GM21619 (cell line): Measurements from ENCODE around the gene SLC44A5.

ENCODE experiments used
- ATAC-seq: cut with Tn5 transposase; IDR thresholded peaks from one replicate; pipeline ENCODE4 v1.9.1; 2021; ENCODE audit not compliant: unreplicated experiment

SLC44A5 gene

DNA sequence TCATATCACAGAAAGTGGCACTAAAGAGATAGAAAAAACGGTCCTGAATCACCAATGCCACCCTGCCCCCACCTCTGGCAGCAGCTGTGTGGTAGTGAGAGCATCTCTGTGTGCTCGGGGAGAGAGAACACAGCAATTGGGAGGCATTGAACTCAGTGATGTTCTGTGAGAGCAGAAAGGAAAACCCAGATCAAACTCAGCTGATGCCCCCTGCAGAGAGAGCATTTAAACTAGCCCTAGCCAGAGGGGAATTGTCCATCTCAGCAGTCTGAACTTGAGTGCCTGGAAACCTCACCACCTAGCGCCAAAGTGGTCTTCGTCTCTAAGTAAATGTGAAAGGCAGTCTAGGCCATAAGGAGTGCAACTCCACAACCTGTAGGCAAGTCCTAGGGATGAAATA lies 21.3 kb downstream of the SLC44A5 start:
- ATAC-seq: no peak

DNA sequence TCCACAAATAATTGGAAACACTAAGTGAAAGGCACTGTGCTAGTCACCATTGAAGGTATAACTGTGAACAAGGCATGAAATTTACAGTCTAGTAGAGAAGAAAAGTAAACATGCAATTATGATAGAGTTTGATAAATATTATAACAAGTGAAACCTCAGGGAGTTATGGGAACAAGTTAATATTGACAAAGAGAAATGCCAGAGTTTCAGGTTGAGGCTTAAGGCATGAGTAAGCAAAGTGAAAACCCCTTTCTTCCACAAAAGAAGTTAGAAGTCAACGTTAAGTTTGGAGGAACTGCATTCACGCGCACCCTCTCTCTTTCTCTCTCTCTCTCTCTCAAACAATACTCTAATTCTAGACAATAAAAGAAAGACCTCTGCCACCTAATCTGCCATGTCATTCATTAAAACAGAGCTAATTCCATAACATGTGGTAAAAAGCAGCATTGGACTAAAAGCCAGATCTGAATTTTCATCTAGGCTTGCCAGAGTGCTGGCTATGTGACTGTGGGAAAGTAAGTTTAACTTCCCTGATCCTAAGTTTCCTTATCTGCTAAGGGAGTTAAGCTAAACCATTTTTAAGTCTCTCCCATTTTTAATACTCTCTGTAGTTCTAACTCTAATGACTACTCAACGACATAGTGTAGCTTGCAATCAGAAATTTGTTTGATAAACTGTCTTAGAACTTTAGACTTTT lies 22.0 kb downstream of the SLC44A5 start:
- ATAC-seq: no peak

DNA sequence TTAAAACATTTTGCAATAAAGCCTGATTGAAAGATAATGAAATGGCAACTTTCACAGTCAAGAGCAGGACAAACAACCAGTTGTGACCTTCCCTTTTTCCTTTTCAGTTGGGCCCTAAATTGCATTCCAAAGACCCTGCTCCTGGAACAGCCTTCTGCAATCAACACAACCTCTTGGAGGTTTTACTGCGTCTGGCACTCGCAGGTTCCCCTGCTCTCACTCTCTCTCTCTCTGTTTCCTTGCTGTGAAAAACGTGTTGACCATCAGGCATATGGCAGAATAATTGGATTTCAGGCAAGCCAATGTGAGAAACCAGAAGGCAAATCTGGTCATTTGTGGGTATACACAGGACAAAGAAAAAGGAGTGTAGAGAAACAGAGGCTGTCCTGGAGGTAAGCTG lies 23.2 kb downstream of the SLC44A5 start:
- no peak for ATAC-seq

DNA sequence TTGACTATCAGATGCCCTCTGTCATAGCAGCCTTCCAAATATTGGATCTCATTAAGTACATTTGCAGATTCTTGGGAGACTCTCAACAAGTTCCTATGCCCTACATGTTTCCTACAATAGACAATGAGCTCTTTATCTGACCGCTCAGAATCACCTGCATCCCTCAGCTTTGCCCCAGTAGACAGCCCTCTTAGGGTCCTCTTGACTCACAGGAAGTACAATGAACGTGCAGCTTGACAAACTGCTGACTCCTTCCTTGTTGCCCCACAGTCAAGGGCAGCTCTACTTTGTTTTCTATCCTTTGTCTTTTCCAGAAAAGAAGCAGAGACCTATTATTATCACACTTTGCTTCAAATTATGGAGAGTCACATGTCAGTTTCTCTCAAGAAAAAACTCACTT lies 27.6 kb downstream of the SLC44A5 start:
- ATAC-seq: no peak

DNA sequence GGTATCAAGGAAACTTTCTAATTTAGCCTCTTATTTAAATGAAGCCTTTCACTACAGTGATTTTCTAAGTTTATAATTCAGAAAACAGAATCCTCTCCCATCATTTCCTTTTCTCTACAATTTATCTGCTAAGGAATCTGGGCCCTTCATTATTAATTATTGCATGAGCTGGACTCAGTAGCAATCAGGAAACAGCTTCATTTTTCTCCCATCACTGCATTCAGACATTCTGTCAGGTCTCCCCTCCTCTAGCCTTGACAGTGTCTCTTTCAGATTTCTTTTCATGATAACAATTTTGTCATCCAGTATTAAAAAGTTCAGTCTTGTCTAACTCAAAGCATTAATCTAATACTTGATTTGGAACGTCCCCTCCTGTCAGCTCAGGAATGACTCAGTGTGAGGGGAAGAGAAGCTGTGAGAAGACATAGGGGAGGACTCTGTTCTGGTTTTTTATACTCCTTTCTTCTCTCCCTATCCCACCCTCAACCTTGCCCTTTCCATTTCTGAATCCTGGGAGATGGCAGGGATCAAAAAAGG lies 28.1 kb downstream of the SLC44A5 start:
- ATAC-seq: no peak

DNA sequence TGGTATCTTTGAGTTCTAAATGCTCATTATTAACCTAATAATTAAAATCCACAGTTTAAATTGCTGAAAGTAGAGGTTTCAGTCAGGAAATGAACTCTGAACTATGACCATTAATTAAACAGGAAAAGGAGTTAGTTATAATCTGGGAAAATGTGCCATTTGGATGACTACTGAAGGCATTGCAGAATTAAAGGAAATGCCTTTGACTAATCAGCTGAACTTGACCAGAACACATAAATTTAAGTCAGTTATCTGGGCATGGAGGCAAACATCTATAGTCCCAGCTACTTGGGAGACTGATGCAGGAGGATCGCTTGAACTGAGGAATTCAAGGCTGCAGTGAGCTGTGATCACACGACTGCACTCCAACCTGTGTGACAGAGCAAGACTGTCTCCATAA lies 31.9 kb downstream of the SLC44A5 start:
- ATAC-seq: no peak

DNA sequence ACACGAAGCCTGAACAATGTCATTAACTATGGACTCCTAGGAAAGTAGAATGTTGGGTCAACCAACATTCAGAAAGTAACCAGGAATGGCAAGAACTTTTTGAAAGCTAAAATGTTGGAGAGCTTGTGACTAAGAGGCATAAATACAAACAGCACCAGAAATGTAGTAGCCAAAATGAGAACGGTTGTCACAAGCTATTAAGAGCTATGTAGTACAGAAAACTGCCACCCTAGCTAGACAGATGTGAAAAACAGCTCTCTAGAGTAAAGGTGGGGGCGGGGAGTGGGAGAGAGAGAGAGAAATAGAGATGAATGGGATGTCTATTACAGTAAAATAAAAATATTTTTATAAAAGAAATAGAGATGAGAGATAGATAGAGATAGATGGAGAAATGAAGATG lies 35.1 kb downstream of the SLC44A5 start:
- ATAC-seq: no peak

DNA sequence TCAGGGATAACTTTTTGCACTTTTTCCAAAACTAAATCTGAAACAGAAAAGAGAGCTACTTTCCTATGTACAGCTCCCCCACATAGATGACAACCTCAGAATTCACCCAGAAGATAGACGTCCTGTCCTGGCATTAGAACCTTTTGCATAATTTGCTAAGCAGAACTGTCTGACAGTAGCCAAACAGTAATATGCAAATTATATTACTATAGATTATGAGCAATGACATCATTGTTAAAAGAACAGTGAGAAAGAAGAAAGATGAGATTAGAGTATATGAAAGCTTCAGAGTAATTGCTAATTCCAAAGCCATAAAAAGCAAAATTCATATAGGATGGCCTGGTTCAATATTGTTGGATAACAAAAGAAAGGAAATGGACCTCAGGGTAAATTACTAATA lies 43.7 kb downstream of the SLC44A5 start:
- ATAC-seq: no peak

DNA sequence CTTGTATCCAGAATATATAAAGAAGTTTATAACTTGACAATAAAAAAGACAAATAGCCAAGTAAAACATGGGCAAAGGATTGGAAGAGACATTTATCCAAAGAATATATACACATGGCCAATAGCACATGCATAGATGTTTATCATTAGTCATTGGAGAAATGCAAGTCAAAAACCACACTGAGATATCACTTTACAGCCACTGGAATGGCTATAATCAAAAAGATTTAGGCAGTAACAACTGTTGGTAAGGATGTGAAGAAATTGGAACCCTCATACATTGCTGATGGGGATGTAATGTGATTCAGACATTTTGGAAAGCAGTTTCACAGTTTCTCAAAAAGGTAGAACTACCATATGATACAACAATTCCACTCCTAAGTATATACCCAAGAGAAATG lies 51.1 kb downstream of the SLC44A5 start:
- ATAC-seq: no peak

DNA sequence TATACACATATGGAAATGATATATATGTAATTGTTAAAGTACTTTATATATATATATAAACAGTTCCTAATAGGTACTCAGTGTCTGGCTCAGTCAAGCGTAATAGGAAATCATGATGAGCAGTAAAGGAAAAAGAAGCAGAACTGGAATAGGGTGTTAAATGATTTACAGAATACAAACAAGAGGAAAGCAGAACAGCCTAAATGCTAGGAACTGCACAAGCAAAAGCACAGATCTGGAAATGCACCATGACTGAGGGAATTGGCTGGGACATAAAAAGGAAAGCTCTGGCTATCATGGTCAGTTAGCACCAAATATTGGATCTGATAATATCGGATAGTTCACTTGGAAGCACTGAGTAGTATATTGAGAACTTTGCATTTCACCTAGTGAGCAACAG lies 51.8 kb downstream of the SLC44A5 start:
- no peak for ATAC-seq

DNA sequence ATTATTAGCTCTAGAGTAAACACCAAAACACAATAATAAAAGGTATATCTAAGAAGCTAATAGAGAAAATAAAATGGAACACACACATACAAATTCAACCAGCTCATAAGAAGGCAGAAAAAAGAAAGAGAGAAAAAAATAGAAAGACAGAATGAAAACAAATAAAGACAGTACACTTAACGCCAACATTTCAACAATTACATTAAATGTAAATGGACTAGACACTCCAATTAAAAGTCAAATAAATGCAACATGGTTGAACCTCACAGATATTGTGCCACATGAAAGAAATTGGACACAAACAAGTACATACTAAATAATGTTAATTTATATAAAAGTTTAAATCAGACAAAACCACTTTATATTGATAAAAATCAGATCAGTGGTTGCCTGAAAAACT lies 56.0 kb downstream of the SLC44A5 start:
- no peak for ATAC-seq

DNA sequence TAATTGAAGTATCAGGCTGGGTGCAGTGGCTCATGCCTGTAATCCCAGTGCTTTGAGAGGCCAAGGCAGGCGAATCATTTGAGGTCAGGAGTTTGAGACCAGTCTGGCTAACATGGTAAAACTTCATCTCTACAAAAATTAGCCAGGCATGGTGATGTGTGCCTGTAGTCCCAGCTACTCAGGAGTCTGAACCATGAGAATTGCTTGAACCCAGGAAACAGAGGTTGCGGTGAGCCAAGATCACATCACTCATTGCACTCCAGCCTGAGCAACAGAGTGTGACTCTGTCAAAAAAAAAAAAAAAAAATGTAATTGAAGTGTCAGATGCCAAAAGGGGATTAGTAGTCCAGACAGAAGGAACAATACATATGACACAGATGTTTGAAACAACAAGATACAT lies 56.7 kb downstream of the SLC44A5 start:
- ATAC-seq: no peak

DNA sequence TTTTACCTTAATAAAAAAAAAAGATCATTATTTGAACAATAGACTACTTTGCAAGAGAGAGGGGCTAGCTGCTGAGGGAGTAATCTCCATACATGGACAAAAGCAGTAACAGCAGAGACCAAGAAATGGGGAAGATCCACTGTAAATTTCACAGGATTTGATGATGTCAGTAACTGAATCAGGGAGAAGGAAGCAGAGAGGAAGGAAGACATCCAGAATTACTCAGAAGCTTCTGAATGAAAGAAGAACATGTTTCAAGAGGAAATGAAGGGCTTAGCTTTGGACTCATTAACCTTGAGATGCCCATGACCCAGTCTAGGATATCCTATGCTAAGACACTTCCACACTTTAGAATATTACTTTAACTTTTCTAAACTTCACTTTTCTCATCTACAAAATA lies 60.4 kb downstream of the SLC44A5 start:
- no peak for ATAC-seq

DNA sequence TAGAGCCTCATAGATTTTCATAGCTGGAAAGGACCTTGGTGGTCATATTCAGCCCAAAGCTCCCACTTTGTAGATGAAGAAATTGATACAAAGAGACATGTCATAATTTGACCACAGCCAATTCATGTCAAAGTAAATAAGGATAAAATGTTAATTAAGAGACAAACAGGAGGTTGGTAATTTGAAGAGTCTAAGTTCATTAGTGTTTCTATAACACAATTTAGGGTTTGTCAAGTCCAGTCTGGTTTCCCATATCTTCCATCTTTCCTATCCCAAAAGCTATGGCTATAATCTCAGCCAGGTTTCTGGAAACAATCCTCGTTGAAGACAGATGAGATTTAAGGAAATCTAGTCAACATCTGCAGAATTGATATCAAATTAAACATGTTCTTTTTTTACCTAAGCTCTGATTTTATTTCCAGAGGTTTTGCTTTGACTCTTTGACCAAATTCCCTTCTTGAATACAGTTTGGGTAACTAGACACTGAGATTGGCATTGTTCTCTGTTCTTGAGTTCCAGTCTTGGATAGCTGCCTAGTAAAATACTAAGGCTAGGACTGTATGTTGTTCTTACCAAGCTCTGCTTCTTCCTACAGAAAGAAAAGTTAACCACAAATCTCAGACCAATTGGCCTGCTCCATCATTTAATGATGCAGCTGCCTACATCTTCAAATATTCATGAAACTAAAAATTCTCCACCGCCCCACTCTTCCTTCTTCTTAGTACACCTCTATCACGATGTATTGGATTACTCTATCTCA lies 62.0 kb downstream of the SLC44A5 start:
- no peak for ATAC-seq

DNA sequence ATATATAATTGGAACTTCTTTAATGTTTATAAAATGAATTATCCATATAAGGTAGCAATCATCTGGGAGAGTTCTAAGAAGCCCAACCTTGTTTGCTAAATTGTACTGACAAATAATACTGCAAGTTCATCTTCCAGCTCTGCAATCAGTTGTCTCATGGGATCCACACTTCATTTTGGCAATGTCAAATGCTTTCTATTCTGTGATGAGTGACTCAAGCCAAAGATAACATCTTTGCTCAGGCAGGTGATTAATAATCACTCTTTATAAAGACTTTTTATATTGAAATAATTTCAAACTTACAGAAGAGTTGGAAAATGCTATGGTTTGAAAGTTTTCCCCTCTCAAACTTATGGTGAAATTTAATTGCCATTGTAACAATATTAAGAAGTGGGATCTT lies 67.2 kb downstream of the SLC44A5 start:
- no peak for ATAC-seq

DNA sequence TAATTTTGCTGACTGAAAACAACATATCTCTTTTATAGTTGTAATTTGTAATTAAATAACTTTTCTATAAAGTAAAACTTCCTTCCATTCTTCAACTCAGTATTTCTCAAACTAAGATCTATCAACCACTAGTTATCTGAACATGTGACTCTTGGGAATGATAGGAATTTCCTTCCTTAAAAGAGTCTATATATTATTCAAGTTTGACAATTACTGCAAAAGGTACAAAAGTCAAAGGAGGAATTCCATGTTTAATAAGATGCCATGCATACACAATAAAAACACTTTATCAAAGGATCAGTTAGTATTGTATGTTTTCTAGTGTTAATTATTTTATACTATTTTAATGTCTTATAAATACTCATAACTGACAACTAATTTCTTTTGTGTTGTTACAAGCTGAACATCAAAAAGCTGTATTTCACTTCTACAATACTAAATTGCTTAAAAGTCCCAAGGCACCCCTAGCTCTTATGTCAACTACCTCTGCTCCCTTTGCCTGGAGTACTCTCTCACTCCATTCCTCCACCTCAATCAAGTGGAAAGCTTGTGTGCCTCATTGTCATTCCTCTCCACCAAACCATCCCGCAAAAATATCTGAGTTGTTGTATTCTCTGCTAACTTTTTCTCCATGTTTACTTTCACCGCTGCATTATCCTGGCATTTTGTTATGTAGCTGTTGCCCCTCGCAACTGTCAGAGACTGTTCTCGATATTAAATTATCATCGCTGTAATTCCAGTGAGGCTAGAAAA lies 67.9 kb downstream of the SLC44A5 start:
- no peak for ATAC-seq

DNA sequence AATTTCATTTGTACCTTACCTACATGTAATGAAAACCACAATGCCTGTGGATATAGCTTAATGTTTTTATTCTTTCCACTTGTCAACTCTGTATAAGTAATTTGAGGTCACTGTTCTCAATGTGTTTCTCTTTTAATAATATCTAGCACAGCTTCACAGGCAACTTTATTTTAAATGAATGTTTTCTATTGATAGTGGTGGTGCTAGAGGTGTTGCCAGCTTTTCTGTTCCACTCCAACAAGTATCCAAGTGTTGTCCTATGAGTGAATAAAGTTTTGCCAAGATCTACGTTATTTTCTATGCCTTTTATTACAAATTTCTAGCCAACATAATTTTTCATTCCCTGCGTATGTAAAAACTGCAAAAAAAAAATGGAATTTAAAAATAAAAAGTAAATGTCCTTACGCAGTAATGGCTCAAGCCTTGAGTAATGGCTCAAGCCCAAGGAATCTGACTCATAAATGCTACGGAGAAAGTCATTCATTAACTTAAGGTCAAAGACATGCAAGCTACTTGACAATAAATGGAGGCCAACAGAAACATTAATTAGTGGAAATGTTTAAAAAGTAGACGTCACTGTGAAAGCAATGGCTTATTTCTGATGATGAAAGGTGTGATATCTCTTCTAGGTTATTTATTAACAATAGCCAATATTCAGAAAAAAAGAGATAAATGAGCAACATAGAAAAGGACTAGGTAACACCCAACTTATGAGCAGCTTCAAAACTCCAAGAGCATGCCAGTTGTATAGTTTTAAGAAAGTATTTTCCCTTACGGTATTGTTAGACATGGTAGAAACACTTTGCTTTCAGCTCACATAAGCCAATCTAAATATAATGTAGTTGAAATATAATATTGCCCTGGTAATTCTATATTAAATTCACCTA lies 71.4 kb downstream of the SLC44A5 start:
- no peak for ATAC-seq

DNA sequence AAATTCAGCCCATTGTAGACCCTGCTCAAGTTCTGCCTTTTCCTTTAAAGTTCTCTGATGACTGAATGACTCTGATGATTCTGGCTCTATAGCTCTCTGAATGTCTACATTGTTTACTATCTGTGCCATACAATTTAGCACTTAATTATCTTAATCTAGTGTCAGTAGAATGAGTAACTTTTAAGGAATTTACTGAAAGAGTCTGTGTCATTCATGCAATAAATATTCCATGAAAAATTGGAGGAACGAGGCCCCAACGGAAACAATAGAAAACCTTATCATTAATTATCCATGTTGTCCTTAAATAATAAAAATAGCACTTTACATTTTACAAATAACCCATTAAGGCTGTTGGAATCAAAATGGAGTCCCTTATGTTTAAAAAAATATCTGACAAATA lies 77.8 kb downstream of the SLC44A5 start:
- ATAC-seq: no peak

DNA sequence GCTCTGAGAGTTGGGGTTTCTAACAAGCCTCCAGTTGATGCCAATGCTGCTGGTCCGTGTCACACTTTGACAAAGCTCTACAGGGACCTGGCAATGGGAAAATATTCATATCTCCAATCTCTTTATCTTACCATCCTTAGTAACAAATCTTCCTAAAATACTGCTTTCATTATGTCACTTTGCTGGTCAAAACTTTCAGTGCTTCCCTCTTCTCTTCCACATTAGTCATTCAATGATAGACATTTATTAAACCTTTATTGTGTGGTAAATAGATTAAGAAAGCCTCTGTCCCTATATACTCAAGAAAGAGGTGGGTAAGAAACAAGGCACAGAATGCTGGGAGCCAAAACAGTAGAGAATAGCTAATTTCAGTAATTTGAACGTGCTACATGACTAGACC lies 79.3 kb downstream of the SLC44A5 start:
- ATAC-seq: no peak

DNA sequence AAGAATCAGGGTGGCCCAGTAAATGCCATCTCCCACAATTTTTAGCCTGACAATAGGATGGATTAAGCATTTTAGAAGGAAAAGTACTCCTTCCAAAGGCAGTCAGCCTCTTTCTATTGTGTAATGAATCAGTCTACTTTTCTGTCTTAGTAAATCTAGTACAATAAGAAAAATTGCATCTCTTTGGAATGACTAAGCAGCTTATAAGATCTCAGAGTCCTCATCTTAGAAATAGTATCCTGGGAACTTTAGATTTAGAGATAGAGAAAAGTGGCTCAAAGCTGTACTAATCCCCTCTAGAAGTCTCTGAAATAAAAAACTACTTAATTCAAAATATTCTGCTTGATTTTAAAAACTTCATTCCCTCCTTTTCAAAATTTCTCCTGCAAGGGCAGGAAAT lies 81.4 kb downstream of the SLC44A5 start:
- ATAC-seq: no peak

DNA sequence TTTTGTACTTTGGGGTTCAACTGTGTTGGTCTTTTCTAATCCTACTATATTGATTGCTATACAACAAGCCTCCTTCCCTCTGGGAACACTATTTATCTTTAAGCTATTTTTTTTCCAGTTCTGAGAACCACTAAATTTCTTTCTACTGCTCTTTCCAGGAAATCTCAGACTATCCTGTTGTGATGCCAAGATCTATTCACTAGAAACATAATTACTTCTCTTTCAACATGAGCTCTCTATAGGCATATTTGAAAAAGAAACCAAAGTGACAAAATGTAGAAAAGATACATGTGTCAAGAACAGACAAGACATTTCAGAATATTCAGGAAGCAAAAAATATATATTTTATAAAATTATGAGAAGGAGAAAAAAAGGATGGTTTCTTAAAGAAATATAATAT lies 82.9 kb downstream of the SLC44A5 start:
- no peak for ATAC-seq
